ENCODE data around the gene KIF5A. TPM values are rescaled to one million over a fixed set of nuclear protein-coding genes. Genes with fewer than 3 reads are reported as not detected.
A peak's percentile ranks its signal among the peaks of the same experiment; 100 is the strongest.

KIF5A gene
- total RNA-seq, 6 experiments from 2014 or later = 1.0 to 1.8 (median 1.2) TPM

GRCh38 chr12:57552835-57553313 lies 3.0 kb downstream of the KIF5A start:
- Mint-ChIP-seq H3K4me3 (no peak overlapping the region), H3K36me3 (ENCODE audit: low read depth) (no peaks in the 10 kb centered on the region), H3K9me3 (no peaks in the 10 kb centered on the region), H3K4me1 (ENCODE audit: low read depth) (peaks cover 38% of the 10 kb centered on the region), H3K27me3 (ENCODE audit: insufficient read depth) (peaks cover 10% of the 10 kb centered on the region), H3K27ac (peak overlapping the region; percentile 9; the same call in 1 of the 2 replicates)
- DNase-seq = peak; percentile 42
- no peak for TF ChIP-seq CTCF (IDR thresholded peaks at IDR 0.05)

GRCh38 chr12:57553343-57554202 lies 3.7 kb downstream of the KIF5A start:
- Mint-ChIP-seq H3K9me3 (no peaks in the 10 kb centered on the region), H3K4me1 (ENCODE audit: low read depth) (peaks cover 38% of the 10 kb centered on the region), H3K36me3 (ENCODE audit: low read depth) (no peaks in the 10 kb centered on the region), H3K27me3 (ENCODE audit: insufficient read depth) (peaks cover 10% of the 10 kb centered on the region), H3K27ac (no peak overlapping the region), H3K4me3 (no peak overlapping the region)
- no peak for TF ChIP-seq CTCF (IDR thresholded peaks at IDR 0.05)
- DNase-seq = no peak

GRCh38 chr12:57554453-57554852 lies 4.6 kb downstream of the KIF5A start:
- Mint-ChIP-seq H3K27me3 (ENCODE audit: insufficient read depth) (peaks cover 7% of the 10 kb centered on the region), H3K4me3 (no peak overlapping the region), H3K36me3 (ENCODE audit: low read depth) (no peaks in the 10 kb centered on the region), H3K27ac (no peak overlapping the region), H3K9me3 (no peaks in the 10 kb centered on the region), H3K4me1 (ENCODE audit: low read depth) (peaks cover 33% of the 10 kb centered on the region)
- no peak for DNase-seq
- no peak for TF ChIP-seq CTCF (IDR thresholded peaks at IDR 0.05)

- H3K4me3 Mint-ChIP-seq = no peak overlapping the region
- H3K27ac Mint-ChIP-seq = no peak overlapping the region
- H3K36me3 Mint-ChIP-seq (ENCODE audit: low read depth) = no peaks in the 10 kb centered on the region
These were observed 5.1 kb downstream of the KIF5A start for GRCh38 chr12:57554897-57555296.

GRCh38 chr12:57558864-57559263 lies 9.0 kb downstream of the KIF5A start:
- H3K4me1 Mint-ChIP-seq (ENCODE audit: low read depth) = peaks cover 10% of the 10 kb centered on the region; the same call in 1 of the 2 replicates
- peaks cover 5% of the 10 kb centered on the region for H3K27me3 Mint-ChIP-seq (ENCODE audit: insufficient read depth)
- no peak overlapping the region for H3K4me3 Mint-ChIP-seq
- no peak overlapping the region for H3K27ac Mint-ChIP-seq
- no peaks in the 10 kb centered on the region for H3K9me3 Mint-ChIP-seq
- H3K36me3 Mint-ChIP-seq (ENCODE audit: low read depth) = no peaks in the 10 kb centered on the region
- no peak for DNase-seq
- no peak for TF ChIP-seq CTCF (IDR thresholded peaks at IDR 0.05)

More at GRCh38 chr12:57554897-57555296, 5.1 kb downstream of the KIF5A start:
- DNase-seq = no peak
- peaks cover 32% of the 10 kb centered on the region for H3K4me1 Mint-ChIP-seq (ENCODE audit: low read depth)
- no peaks in the 10 kb centered on the region for H3K9me3 Mint-ChIP-seq
- H3K27me3 Mint-ChIP-seq (ENCODE audit: insufficient read depth) = peaks cover 6% of the 10 kb centered on the region
- no peak for TF ChIP-seq CTCF (IDR thresholded peaks at IDR 0.05)
